ENCODE measurements around the gene WNT3. TPM values are rescaled to one million over a fixed set of nuclear protein-coding genes. Genes with fewer than 3 reads are reported as not detected.

The WNT3 gene
- total and polyA plus RNA-seq, 4 donors = 0.74 to 2.9 (median 1.4) TPM

DNA sequence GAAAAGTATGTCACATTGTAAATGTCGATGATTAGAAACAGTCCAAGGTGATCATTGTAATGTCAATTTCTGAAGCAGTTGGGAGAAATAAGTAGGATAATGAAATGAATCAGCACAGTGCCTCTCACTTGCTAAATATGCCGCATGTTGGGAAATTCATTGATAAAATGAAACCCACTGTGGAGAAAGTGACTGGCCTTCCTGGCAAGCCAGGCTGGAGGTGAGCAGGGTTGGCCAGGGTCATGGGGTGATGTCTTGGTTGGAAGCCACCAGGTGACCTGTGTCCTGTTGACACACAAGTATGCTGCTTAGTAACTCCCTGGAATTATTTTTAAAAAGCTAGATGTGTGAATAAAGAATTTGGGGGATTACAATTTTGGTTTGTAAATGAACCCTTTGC, 18.0 kb upstream of the WNT3 start:
- H3K36me3 ChIP-seq (ENCODE audit: control insufficient read depth in 4 of 4, insufficient read depth in 4 of 4, low read length in 4 of 4) = no peaks in the 10 kb centered on the region
- peaks cover 0 to 7% (median 0%) of the 10 kb centered on the region in 5 donors for H3K4me1 ChIP-seq (ENCODE audit: control insufficient read depth in 5 of 5, insufficient read depth in 5 of 5, low read length in 5 of 5)
- no peak overlapping the region for H3K4me3 ChIP-seq
- H3K27me3 ChIP-seq (ENCODE audit: control insufficient read depth in 3 of 3, insufficient read depth in 3 of 3, low read length in 2 of 3) = peaks cover 2 to 5% (median 4%) of the 10 kb centered on the region in 3 donors
- 68 to 79% methylated on average over 2 of the region's 2 CpGs for WGBS, 2 donors
- DNase-seq (no peak), ATAC-seq (ENCODE audit: insufficient read depth, low FRiP score) (no peak)
- H3K9me3 ChIP-seq (ENCODE audit: control insufficient read depth in 4 of 4, insufficient read depth in 3 of 4, low read length in 3 of 4) = no peaks in the 10 kb centered on the region
- no peak overlapping the region for H3K9ac ChIP-seq (ENCODE audit: insufficient read depth in 1 of 2, low read length in 2 of 2)
- H3K27ac ChIP-seq (ENCODE audit: low read depth in 1 of 2, low read length in 1 of 2) = no peak overlapping the region
- TF ChIP-seq, protein P1, sequence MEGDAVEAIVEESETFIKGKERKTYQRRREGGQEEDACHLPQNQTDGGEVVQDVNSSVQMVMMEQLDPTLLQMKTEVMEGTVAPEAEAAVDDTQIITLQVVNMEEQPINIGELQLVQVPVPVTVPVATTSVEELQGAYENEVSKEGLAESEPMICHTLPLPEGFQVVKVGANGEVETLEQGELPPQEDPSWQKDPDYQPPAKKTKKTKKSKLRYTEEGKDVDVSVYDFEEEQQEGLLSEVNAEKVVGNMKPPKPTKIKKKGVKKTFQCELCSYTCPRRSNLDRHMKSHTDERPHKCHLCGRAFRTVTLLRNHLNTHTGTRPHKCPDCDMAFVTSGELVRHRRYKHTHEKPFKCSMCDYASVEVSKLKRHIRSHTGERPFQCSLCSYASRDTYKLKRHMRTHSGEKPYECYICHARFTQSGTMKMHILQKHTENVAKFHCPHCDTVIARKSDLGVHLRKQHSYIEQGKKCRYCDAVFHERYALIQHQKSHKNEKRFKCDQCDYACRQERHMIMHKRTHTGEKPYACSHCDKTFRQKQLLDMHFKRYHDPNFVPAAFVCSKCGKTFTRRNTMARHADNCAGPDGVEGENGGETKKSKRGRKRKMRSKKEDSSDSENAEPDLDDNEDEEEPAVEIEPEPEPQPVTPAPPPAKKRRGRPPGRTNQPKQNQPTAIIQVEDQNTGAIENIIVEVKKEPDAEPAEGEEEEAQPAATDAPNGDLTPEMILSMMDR (IDR thresholded peaks at IDR 0.05; ENCODE audit: control extremely low read depth, extremely low read depth) = no peak

DNA sequence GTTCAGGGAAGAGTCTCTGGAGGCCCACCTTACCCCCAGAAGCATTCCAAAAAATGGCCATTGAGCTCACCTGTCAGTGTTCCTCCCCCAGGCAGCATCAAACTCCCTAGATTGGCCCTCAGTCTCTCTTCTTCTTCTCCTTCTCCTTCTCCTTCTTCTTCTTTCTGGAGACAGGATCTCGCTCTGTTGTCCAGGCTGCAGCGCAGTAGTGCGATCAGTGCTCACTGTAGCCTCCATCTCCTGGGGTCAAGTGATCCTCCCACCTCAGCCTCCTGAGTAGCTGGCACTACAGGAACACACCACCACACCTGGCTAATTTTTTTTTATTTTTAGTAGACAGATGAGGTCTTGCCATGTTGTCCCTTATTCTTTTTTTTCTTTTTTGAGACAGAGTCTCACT, 16.4 kb upstream of the WNT3 start:
- H3K36me3 ChIP-seq (ENCODE audit: control insufficient read depth in 4 of 4, insufficient read depth in 4 of 4, low read length in 4 of 4) = no peaks in the 10 kb centered on the region
- ATAC-seq (ENCODE audit: insufficient read depth, low FRiP score) (no peak), DNase-seq (no peak)
- no peak overlapping the region for H3K9ac ChIP-seq (ENCODE audit: insufficient read depth in 1 of 2, low read length in 2 of 2)
- WGBS, 2 donors = 97 to 98% methylated on average over 3 of the region's 3 CpGs
- TF ChIP-seq, protein P1 (IDR thresholded peaks at IDR 0.05; ENCODE audit: control extremely low read depth, extremely low read depth) = no peak
- H3K4me1 ChIP-seq (ENCODE audit: control insufficient read depth in 5 of 5, insufficient read depth in 5 of 5, low read length in 5 of 5) = peaks cover 0 to 7% (median 0%) of the 10 kb centered on the region in 5 donors
- H3K27me3 ChIP-seq (ENCODE audit: control insufficient read depth in 3 of 3, insufficient read depth in 3 of 3, low read length in 2 of 3) = no peaks in the 10 kb centered on the region
- no peak overlapping the region for H3K27ac ChIP-seq (ENCODE audit: low read depth in 1 of 2, low read length in 1 of 2)
- no peak overlapping the region for H3K4me3 ChIP-seq
- H3K9me3 ChIP-seq (ENCODE audit: control insufficient read depth in 4 of 4, insufficient read depth in 3 of 4, low read length in 3 of 4) = no peaks in the 10 kb centered on the region

DNA sequence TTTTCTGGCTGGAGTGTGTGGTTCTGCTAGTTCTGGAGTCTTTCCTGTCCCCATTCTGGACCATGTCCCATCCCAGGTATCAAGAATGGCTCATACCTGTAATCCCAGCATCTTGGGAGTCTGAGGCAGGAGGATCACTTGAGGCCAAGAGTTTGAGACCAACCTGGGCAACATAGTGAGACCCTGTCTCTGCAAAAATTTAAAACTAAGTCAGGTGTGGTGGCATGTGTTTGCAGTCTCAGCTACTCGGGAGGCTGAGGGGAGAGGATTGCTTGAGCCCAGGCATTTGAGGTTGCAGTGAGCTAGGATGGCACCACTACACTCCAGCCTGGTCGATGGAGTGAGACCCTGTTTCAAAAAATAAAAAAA, 15.3 kb upstream of the WNT3 start:
- ATAC-seq (ENCODE audit: insufficient read depth, low FRiP score) (no peak), DNase-seq (no peak)
- no peaks in the 10 kb centered on the region for H3K27me3 ChIP-seq (ENCODE audit: control insufficient read depth in 3 of 3, insufficient read depth in 3 of 3, low read length in 2 of 3)
- no peaks in the 10 kb centered on the region for H3K9me3 ChIP-seq (ENCODE audit: control insufficient read depth in 4 of 4, insufficient read depth in 3 of 4, low read length in 3 of 4)
- no peak overlapping the region for H3K4me3 ChIP-seq
- H3K36me3 ChIP-seq (ENCODE audit: control insufficient read depth in 4 of 4, insufficient read depth in 4 of 4, low read length in 4 of 4) = no peaks in the 10 kb centered on the region
- H3K9ac ChIP-seq (ENCODE audit: insufficient read depth in 1 of 2, low read length in 2 of 2) = no peak overlapping the region
- TF ChIP-seq, protein P1 (IDR thresholded peaks at IDR 0.05; ENCODE audit: control extremely low read depth, extremely low read depth) = no peak
- 89 to 92% methylated on average over 2 of the region's 2 CpGs for WGBS, 2 donors
- peaks cover 0 to 7% (median 0%) of the 10 kb centered on the region in 5 donors for H3K4me1 ChIP-seq (ENCODE audit: control insufficient read depth in 5 of 5, insufficient read depth in 5 of 5, low read length in 5 of 5)
- H3K27ac ChIP-seq (ENCODE audit: low read depth in 1 of 2, low read length in 1 of 2) = no peak overlapping the region
